GM13977 (cell line): ENCODE measurements around the gene LBHD1.
A peak's percentile ranks its signal among the peaks of the same experiment; 100 is the strongest.
"Not testable (repeated sequence)": the region's sequence is repeated elsewhere in the genome, so short reads cannot be mapped to it uniquely, and the experiment has no call there.

Source experiments
- DNase-seq: peaks from one replicate; pipeline ENCODE4 v3.0.0; 2012; ENCODE audit warnings: low spot score
- in situ Hi-C: fragments of 300-500 bp; cut with MboI; formaldehyde crosslinking; loops from one replicate; pipeline ENCODE4 v1.12.0; 2022; ENCODE audit warnings: low sequenced_read_pairs, low pct_unique_long_range_greater_than_20kb, mixed read lengths, inconsistent platforms; ENCODE audit not compliant: unreplicated experiment
- TF ChIP-seq, protein P1 (sequence below): IDR thresholded peaks from 2 replicates; pipeline ENCODE4 v1.5.1; 2012; ENCODE audit warnings: mild to moderate bottlenecking, control low read depth; ENCODE audit not compliant: insufficient read depth; ENCODE audit errors: extremely low read depth, missing control alignments

The LBHD1 gene

DNA sequence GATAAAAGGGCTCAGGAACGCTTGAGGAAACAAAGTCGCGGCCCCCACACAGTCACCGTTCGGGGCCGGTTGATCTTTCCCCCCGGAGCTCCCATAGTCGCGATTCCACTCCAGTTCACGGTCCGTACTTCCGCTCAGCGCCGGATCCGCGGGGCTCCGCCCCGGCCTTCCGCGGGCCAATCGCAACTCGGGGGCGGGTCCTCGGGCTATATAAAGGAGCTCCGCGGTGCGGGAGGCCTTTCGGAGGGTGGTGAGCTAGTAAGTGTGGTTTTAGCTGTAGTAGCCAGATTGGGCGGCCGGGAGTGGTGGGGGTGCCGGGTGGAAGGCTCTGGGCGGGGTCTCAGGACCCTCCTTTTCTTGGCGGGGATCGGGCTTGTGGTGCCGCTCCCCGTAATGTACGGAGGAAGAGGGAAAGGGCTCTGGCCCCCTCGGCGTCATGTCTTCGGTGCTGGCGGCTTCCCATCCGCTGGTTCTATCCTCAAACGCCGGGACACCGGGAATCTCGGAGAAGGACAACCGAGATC is 6.9 kb downstream of the LBHD1 start, which contains the start of the genes C11orf98 and CSKMT:
TSS of gene C11orf98 (minus strand) at position 136 of the 524 bp plus-strand sequence. CDS start at position 95, 41 bp downstream.
TSS of gene CSKMT (plus strand) at position 238 of the 524 bp plus-strand sequence. CDS start 568 bp downstream, outside the sequence.
- in situ Hi-C loops: no loop called here
- TF ChIP-seq, protein P1, sequence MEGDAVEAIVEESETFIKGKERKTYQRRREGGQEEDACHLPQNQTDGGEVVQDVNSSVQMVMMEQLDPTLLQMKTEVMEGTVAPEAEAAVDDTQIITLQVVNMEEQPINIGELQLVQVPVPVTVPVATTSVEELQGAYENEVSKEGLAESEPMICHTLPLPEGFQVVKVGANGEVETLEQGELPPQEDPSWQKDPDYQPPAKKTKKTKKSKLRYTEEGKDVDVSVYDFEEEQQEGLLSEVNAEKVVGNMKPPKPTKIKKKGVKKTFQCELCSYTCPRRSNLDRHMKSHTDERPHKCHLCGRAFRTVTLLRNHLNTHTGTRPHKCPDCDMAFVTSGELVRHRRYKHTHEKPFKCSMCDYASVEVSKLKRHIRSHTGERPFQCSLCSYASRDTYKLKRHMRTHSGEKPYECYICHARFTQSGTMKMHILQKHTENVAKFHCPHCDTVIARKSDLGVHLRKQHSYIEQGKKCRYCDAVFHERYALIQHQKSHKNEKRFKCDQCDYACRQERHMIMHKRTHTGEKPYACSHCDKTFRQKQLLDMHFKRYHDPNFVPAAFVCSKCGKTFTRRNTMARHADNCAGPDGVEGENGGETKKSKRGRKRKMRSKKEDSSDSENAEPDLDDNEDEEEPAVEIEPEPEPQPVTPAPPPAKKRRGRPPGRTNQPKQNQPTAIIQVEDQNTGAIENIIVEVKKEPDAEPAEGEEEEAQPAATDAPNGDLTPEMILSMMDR: no peak
- peak; percentile 94 for DNase-seq

DNA sequence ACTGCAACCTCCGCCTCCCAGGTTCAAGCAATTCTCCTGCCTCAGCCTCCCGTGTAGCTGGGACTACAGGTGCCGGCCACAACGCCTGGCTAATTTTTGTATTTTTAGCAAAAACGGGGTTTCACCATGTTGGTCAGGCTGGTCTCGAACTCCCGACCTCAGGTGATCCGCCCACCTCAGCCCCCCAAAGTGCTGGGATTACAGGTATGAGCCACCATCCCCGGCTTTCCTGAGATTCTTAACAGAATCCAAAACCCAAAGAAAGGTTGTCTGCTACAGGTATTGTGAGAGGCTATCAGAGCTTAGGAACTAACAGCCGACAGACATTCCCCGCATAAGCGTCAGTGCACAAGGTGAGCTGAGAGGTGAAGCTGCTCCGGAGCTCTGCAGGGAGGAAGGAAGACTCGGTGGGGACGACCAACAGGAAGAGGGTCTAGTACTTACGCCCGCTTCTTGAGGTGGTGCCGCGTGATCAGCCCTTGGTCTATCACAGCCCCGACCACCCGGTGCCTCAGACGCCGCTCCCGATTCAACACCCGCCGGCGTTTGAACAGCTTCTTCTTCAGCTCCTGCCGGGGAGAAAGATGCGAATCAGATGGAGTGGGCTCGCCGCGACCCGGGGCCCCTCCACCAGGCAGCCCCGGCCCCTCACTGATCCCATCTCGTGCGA is 7.5 kb downstream of the LBHD1 start:
- peak; percentile 74 for DNase-seq
- in situ Hi-C loops: no loop called here
- TF ChIP-seq, protein P1: no peak

DNA sequence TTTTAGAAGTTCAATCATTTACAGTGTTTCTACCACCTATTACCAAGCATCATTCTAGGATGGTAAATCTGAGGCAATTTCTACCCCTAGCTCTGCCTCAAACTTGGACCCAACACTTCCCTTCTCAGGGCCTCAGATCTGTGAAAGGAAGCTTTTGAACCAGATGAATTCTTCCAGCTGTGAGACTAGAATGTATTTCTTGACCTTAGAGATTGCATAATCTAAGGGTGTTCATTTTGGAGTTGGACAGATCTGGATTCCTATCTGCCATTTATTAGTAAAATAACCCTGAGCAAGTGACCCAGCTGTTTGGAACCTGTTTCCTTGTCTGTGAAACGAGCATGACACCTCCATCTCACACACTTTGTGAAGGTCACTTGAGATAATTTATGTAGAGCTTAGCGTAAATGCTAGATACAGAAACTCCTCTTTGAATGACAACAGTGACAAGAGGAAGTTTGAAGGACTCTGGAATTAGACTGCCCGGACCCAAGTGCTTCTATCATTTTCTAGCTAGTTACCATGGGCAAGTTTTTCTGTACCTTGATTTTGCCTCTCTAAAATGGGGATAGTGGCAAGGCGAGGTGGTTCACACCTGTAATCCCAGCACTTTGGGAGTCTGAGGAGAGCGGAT is 15.2 kb downstream of the LBHD1 start:
- DNase-seq: no peak
- TF ChIP-seq, protein P1: no peak
- in situ Hi-C loops: no loop called here

DNA sequence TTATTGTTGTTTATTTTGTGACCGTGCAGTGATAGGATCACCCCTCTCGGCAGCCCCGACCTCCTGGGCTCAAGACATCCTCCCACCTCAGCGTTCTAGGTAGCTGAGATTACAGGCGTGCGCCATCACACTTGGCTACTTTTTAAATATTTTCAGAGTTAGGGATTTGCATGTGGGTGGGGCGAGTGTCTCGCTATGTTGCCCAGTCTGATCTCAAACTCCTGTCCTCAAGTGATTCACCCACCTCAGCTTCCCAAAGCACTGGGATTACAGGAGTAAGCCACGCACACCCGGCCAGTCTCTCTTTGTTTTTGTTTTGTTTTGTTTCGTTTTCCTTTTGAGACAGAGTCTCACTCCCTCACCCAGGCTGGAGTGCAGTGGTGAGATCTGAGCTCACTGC is 17.8 kb downstream of the LBHD1 start:
- DNase-seq: no peak
- in situ Hi-C loops: no loop called here
- TF ChIP-seq, protein P1: no peak

DNA sequence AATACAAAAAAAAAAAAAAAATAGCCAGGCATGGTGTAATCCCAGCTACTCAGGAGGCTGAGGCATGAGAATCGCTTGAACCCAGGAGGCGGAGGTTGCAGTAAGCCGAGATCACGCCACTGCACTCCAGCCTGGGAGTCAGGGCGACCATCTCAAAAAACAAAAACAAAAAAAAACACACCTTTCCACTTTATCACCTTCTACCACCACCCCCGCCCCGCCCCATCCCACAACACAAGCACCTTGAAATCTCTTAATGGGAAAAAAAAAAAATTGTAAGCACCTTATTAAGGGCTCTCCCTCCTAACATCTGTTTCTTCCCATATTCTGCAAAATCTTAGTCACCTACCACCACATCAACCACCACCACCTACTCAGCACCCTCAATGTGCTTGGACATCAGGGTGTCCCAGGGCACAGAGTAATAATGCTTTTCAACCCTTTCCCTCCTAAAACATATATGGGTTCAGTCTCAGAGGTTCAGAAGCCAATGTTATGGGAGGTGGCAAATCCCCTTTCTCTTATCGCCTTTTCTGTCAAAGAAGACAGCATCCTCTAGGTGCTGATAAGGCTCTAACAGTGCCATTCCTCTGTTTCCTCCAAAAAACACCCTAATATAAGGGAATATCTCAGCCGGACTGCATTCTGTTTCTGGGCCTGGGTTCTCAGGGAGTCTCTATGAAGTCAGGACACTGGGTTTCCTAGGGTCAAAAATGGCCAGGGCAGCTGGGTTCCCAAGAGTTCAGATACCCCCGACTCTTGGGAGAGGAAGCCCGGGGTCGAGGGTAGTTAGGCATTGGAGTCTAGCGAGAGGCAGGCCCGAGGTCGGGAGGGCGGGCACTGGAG is 19.7 kb downstream of the LBHD1 start:
- TF ChIP-seq, protein P1: no peak
- DNase-seq: no peak
- in situ Hi-C loops: no loop called here

DNA sequence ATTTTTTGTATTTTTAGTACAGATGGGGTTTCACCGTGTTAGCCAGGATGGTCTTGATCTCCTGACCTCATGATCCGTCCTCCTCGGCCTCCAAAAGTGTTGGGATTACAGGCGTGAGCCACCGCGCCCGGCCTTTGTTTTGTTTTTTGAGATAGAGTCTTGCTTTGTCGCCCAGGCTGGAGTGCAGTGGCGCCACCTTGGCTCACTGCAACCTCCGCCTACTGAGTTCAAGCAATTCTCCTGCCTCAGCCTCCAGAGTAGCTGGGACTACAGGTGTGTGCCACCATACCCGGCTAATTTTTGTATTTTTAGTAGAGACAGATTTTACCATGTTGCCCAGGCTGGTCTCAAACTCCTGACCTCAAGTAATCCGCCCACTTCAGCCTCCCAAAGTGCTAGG is 21.8 kb downstream of the LBHD1 start:
- in situ Hi-C loops, DNase-seq: not testable (repeated sequence)
